AG10803 (cell line): ENCODE measurements around the gene COG2.

Experiments used
- DNase-seq: peaks from one replicate; pipeline ENCODE4 v3.0.0; 2010; ENCODE audit warnings: low read depth
- H3K4me3 ChIP-seq: 2 replicates; pipeline ENCODE4 v1.5.1; 2011; ENCODE audit warnings: mild to moderate bottlenecking, low read length, control low read depth
- TF ChIP-seq, protein P1 (sequence below): conservative IDR thresholded peaks from 2 replicates; pipeline ENCODE4 v1.5.1; 2011; ENCODE audit warnings: mild to moderate bottlenecking, low read length, control low read depth, inconsistent platforms

Gene COG2

DNA sequence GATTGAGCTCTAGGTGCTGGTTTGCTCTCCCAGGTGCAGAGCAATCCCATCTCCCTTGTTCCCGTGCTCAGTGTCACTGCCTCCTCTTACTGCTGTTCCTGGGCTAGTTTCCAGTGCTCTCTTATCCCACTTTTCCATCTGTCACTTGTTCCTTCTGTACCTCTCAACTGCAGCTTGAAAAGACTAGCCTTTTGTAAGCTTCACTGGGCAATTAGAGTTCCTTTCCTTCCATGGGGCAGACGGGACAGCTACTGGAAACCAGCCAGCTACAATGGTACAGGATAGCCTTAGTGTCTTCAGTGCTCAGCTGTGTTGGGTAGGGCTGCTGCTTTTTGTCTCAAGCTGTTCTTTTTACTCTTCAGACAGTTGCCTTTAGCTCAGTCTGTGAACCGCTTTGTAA, 40.0 kb downstream of the COG2 start:
- DNase-seq, result no peak
- no peak overlapping the region for H3K4me3 ChIP-seq
- TF ChIP-seq, protein P1, sequence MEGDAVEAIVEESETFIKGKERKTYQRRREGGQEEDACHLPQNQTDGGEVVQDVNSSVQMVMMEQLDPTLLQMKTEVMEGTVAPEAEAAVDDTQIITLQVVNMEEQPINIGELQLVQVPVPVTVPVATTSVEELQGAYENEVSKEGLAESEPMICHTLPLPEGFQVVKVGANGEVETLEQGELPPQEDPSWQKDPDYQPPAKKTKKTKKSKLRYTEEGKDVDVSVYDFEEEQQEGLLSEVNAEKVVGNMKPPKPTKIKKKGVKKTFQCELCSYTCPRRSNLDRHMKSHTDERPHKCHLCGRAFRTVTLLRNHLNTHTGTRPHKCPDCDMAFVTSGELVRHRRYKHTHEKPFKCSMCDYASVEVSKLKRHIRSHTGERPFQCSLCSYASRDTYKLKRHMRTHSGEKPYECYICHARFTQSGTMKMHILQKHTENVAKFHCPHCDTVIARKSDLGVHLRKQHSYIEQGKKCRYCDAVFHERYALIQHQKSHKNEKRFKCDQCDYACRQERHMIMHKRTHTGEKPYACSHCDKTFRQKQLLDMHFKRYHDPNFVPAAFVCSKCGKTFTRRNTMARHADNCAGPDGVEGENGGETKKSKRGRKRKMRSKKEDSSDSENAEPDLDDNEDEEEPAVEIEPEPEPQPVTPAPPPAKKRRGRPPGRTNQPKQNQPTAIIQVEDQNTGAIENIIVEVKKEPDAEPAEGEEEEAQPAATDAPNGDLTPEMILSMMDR, result no peak

GRCh38 chr1:230682882-230683610, 40.8 kb downstream of the COG2 start:
- DNase-seq, result peak; percentile 77
- TF ChIP-seq, protein P1, result no peak
- H3K4me3 ChIP-seq, result no peak overlapping the region

DNA sequence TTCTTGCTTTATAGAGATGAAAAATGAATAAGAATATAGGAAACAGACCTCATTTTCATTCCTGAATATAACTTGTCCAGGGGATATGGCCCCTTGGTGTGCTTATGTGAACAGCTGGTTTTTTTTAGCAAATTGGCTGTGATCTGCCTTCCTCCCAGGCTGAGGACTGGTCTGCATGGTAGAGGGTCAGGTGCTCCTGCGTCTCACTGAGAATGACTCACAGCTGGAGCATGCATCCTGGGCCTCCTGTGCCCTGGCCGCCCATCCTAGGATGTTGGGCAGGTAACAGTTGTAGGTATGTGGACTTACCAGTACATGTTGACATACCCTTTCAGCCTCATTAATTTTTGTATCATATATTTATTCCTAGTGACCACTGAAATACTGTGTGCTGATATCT, 41.9 kb downstream of the COG2 start:
- no peak for DNase-seq
- TF ChIP-seq, protein P1, result no peak
- no peak overlapping the region for H3K4me3 ChIP-seq

- TF ChIP-seq, protein P1, result no peak
- H3K4me3 ChIP-seq, result no peak overlapping the region
- no peak for DNase-seq
Observed at GRCh38 chr1:230684998-230685397, 42.7 kb downstream of the COG2 start.

DNA sequence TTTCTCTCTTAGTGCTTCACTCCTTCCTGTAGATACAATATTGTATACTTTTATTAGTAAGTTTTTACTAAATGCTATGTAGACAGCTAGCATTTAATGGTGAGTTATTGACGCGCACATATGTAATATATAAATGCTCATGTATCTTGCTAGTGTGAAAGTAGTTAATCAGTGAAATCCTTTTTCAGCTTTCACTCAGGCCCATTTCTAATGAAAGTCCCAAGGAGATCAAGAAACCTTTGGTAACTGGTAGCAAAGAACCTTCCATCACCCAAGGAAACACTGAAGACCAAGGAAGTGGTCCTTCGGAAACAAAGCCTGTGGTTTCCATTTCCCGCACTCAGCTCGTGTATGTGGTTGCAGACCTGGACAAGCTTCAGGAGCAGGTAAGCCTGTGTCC, 44.5 kb downstream of the COG2 start:
- DNase-seq, result no peak
- TF ChIP-seq, protein P1, result no peak
- H3K4me3 ChIP-seq, result no peak overlapping the region

GRCh38 chr1:230690101-230690500, 47.8 kb downstream of the COG2 start:
- DNase-seq, result no peak
- TF ChIP-seq, protein P1, result no peak
- no peak overlapping the region for H3K4me3 ChIP-seq

- DNase-seq, result no peak
- no peak overlapping the region for H3K4me3 ChIP-seq
- TF ChIP-seq, protein P1, result no peak
Observed at GRCh38 chr1:230691615-230692014, 49.3 kb downstream of the COG2 start.
